Bronchus fibroblast of lung (primary cell): ENCODE measurements around the gene HHIPL1. TPM values are rescaled to one million over a fixed set of nuclear protein-coding genes. Genes with fewer than 3 reads are reported as not detected.

ENCODE experiments used
- total RNA-seq: library from RNA; depleted of rRNA; stranded (reverse); fragments of >200 nt; gene quantifications from 2 replicates; pipeline ENCODE4 v1.2.3, GENCODE V29; 2015

HHIPL1 gene
- 1.8 and 2.7 TPM in 2 replicates for total RNA-seq

GRCh38 chr14:99644723-99645544 is at the start of gene HHIPL1:
TSS of gene HHIPL1 (plus strand) at chr14:99645129. CDS start at chr14:99645208, 79 bp downstream.

GRCh38 chr14:99603471-99604277 is 41.3 kb upstream of the HHIPL1 start, which contains the start of gene CCDC85C:
TSS of gene CCDC85C (minus strand) at chr14:99604207. CDS start at chr14:99603959, 248 bp downstream.

GRCh38 chr14:99683619-99684409 is 38.9 kb downstream of the HHIPL1 start, which contains the start of gene CYP46A1:
TSS of gene CYP46A1 (plus strand) at chr14:99684298. CDS start at chr14:99684418, 120 bp downstream.

Other genes starting within 250 kb of the HHIPL1 start
- gene SETD3, start 164.3 kb upstream of the HHIPL1 start, total RNA-seq: 19.2 and 24.4 TPM in 2 replicates
- 11.3 and 11.6 TPM in 2 replicates for gene CCNK, start 163.7 kb upstream of the HHIPL1 start, total RNA-seq
- gene CCDC85C, start 40.9 kb upstream of the HHIPL1 start, total RNA-seq: 9.7 and 11.3 TPM in 2 replicates
- not detected in 2 replicates for gene CYP46A1, start 39.2 kb downstream of the HHIPL1 start, total RNA-seq
- gene EML1, start 148.3 kb downstream of the HHIPL1 start, total RNA-seq: 11.1 and 11.3 TPM in 2 replicates